Effector memory CD4-positive, alpha-beta T cell (primary cell): ENCODE data around the gene STAG1.
"Not testable (repeated sequence)": the region's sequence is repeated elsewhere in the genome, so short reads cannot be mapped to it uniquely, and the experiment has no call there.

Experiments used
- DNase-seq, 3 donors: peaks; one replicate each; pipeline ENCODE4 v3.0.0-alpha.2; 2020
- H3K27ac ChIP-seq: 2 replicates; pipeline ENCODE4 v1.7.0; 2013; ENCODE audit warnings: mild to moderate bottlenecking, low read length, moderate library complexity; ENCODE audit not compliant: insufficient read depth, poor library complexity, severe bottlenecking
- H3K27me3 ChIP-seq: replicated peaks from 2 replicates; pipeline ENCODE4 v1.7.0; 2013; ENCODE audit warnings: mild to moderate bottlenecking, low read length; ENCODE audit not compliant: insufficient read depth, control insufficient read depth, poor library complexity, severe bottlenecking
- H3K36me3 ChIP-seq: 2 replicates; pipeline ENCODE4 v1.7.0; 2013; ENCODE audit warnings: mild to moderate bottlenecking, low read length, moderate library complexity; ENCODE audit not compliant: control insufficient read depth, insufficient read depth
- H3K4me1 ChIP-seq: 2 replicates; pipeline ENCODE4 v1.7.0; 2013; ENCODE audit warnings: low read length, mild to moderate bottlenecking; ENCODE audit not compliant: control insufficient read depth, insufficient read depth, poor library complexity, severe bottlenecking
- H3K4me3 ChIP-seq: 2 replicates; pipeline ENCODE4 v1.7.0; 2013; ENCODE audit warnings: low read length, low read depth, mild to moderate bottlenecking; ENCODE audit not compliant: insufficient read depth, poor library complexity, severe bottlenecking
- H3K9me3 ChIP-seq: 2 replicates; pipeline ENCODE4 v1.7.0; 2013; ENCODE audit warnings: mild to moderate bottlenecking, low read length, moderate library complexity; ENCODE audit not compliant: control insufficient read depth

The STAG1 gene

DNA sequence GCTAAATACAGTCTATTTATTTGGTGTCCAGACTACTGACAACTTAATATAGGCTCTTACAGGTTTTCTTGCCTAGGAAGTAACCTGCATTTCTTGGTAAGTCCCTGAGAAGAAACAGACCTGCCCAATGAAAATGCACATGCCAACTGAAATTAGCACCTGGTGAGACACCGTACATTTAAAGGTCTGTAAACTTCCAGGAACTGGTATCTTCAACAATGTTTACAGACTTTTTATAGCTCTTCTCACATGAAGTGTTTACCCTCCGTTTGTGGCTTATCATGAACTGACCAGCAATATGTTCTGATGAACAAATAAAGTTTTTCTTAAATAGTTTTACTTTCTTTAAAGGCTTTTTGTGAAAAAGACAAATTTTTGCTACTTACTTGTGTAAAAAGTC, 408.7 kb downstream of the STAG1 start:
- no peak overlapping the region for H3K27ac ChIP-seq

DNA sequence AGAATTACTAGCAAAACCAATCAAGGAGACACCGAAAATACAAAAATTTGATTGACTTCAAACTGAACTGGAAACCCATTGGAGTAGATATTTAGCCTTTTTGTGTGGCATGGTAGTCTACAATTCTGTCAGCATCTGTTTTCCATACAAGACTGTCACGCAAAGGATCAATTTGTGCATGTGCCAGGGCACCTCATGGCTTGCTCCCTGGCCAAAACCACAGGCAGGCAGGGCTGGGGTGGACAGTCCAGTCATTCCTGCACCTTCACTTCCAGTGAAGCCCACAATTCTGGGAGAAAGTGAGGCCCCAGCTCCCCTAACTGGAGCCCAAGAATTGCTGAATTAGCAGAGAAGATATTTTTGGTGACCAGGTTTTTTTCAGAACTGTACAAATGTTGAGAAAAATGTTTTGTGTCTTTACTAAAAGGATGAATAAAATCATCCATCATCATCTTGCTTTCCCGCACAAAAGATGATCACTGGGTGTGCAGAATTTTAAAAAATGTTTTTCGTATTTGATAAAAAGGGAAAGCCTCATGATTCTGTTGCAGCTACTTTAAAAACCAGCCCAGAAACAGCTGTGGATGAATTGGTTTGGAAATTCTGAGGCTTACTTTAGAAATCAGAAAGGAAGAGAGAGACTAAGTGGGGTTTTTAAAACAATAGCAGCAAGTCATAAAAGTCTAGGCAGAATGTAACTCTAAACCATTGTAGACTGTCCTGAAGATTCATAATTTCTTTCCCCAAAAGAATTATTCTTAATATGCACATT, 415.7 kb downstream of the STAG1 start:
- H3K4me3 ChIP-seq, result no peak overlapping the region
- peaks cover 34% of the 10 kb centered on the region for H3K36me3 ChIP-seq
- no peaks in the 10 kb centered on the region for H3K27me3 ChIP-seq
- no peaks in the 10 kb centered on the region for H3K9me3 ChIP-seq
- no peaks in the 10 kb centered on the region for H3K4me1 ChIP-seq
- no peak for DNase-seq
- H3K27ac ChIP-seq, result no peak overlapping the region

More for the DNA sequence above, 408.7 kb downstream of the STAG1 start:
- H3K36me3 ChIP-seq, result peaks cover 35% of the 10 kb centered on the region
- no peaks in the 10 kb centered on the region for H3K9me3 ChIP-seq
- no peak overlapping the region for H3K4me3 ChIP-seq
- DNase-seq, result no peak
- no peaks in the 10 kb centered on the region for H3K27me3 ChIP-seq
- no peaks in the 10 kb centered on the region for H3K4me1 ChIP-seq

GRCh38 chr3:136334726-136335125, 417.5 kb downstream of the STAG1 start:
- H3K4me3 ChIP-seq, H3K27me3 ChIP-seq, DNase-seq, H3K4me1 ChIP-seq, H3K27ac ChIP-seq, H3K9me3 ChIP-seq: not testable (repeated sequence)
- peaks cover 26% of the 10 kb centered on the region for H3K36me3 ChIP-seq

- H3K9me3 ChIP-seq, result no peaks in the 10 kb centered on the region
- no peaks in the 10 kb centered on the region for H3K27me3 ChIP-seq
- DNase-seq, result no peak
- H3K36me3 ChIP-seq, result peaks cover 23% of the 10 kb centered on the region
- H3K4me1 ChIP-seq, result no peaks in the 10 kb centered on the region
- no peak overlapping the region for H3K27ac ChIP-seq
- no peak overlapping the region for H3K4me3 ChIP-seq
These were observed 418.0 kb downstream of the STAG1 start for GRCh38 chr3:136334209-136334608.

- Histone ChIP-seq H3K27ac (no peak overlapping the region), H3K4me1 (no peaks in the 10 kb centered on the region), H3K27me3 (no peaks in the 10 kb centered on the region), H3K36me3 (peaks cover 18% of the 10 kb centered on the region), H3K9me3 (no peaks in the 10 kb centered on the region), H3K4me3 (no peak overlapping the region)
- no peak for DNase-seq
These were observed 419.4 kb downstream of the STAG1 start for GRCh38 chr3:136332776-136333175.

- H3K4me1 ChIP-seq, result no peaks in the 10 kb centered on the region
- no peak for DNase-seq
These were observed 419.9 kb downstream of the STAG1 start for GRCh38 chr3:136332302-136332701.

GRCh38 chr3:136330900-136331299, 421.3 kb downstream of the STAG1 start:
- H3K36me3 ChIP-seq, result peaks cover 22% of the 10 kb centered on the region
- DNase-seq, result no peak
- no peaks in the 10 kb centered on the region for H3K4me1 ChIP-seq
- no peak overlapping the region for H3K4me3 ChIP-seq
- H3K27me3 ChIP-seq, result no peaks in the 10 kb centered on the region
- H3K9me3 ChIP-seq, result no peaks in the 10 kb centered on the region
- H3K27ac ChIP-seq, result no peak overlapping the region

More at GRCh38 chr3:136332302-136332701, 419.9 kb downstream of the STAG1 start:
- H3K4me3 ChIP-seq, result no peak overlapping the region
- no peak overlapping the region for H3K27ac ChIP-seq
- no peaks in the 10 kb centered on the region for H3K9me3 ChIP-seq
- peaks cover 18% of the 10 kb centered on the region for H3K36me3 ChIP-seq
- H3K27me3 ChIP-seq, result no peaks in the 10 kb centered on the region

- H3K27ac ChIP-seq, result no peak overlapping the region
- peaks cover 16% of the 10 kb centered on the region for H3K36me3 ChIP-seq
- H3K9me3 ChIP-seq, result no peaks in the 10 kb centered on the region
- H3K27me3 ChIP-seq, result no peaks in the 10 kb centered on the region
- no peak for DNase-seq
- H3K4me3 ChIP-seq, result no peak overlapping the region
- no peaks in the 10 kb centered on the region for H3K4me1 ChIP-seq
These were observed 422.6 kb downstream of the STAG1 start for GRCh38 chr3:136329593-136329992.

DNA sequence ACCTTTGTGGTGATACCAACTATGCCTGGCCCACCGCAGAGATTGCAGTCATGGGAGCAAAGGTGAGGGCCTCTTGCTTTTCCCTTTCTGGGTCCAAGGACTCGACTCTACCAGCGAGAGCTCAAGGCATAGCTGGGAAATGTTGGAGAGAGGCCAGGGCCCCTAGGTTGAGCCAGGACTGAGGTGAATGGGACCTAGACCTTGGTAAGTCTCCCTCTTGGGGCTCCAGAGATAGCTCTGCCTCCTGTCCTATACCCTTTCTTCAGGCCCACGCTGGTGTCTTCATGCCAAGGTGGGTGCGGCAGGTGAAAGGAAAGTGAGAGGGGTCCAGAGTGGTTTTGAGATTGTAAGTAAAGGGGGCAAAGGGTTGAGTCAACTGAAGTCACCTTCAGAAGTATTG, 424.5 kb downstream of the STAG1 start:
- Histone ChIP-seq H3K9me3 (no peaks in the 10 kb centered on the region), H3K4me3 (no peak overlapping the region), H3K36me3 (peaks cover 6% of the 10 kb centered on the region), H3K27ac (no peak overlapping the region), H3K4me1 (no peaks in the 10 kb centered on the region), H3K27me3 (no peaks in the 10 kb centered on the region)
- DNase-seq, result no peak

GRCh38 chr3:136326316-136326715, 425.9 kb downstream of the STAG1 start:
- no peak overlapping the region for H3K4me3 ChIP-seq

More at GRCh38 chr3:136326316-136326715, 425.9 kb downstream of the STAG1 start:
- Histone ChIP-seq H3K4me1 (no peaks in the 10 kb centered on the region), H3K9me3 (no peaks in the 10 kb centered on the region), H3K36me3 (peaks cover 6% of the 10 kb centered on the region), H3K27ac (no peak overlapping the region), H3K27me3 (no peaks in the 10 kb centered on the region)
- no peak for DNase-seq
